Muscle layer of colon (tissue), 2 donors: Measurements from ENCODE around the gene CDK16.
A peak's percentile ranks its signal among the peaks of the same experiment; 100 is the strongest.

Experiments
- H3K27ac ChIP-seq: one replicate; pipeline ENCODE4 v1.7.0; 2013; ENCODE audit warnings: low read depth, mild to moderate bottlenecking, low read length, moderate library complexity
- H3K27me3 ChIP-seq, 2 donors: one replicate each; pipeline ENCODE4 v1.7.0; 2013; ENCODE audit warnings: low read length in 2 of 2, mild to moderate bottlenecking in 2 of 2; ENCODE audit not compliant: insufficient read depth in 2 of 2, control insufficient read depth in 1 of 2
- H3K36me3 ChIP-seq: one replicate; pipeline ENCODE4 v1.7.0; 2013; ENCODE audit warnings: mild to moderate bottlenecking, low read length; ENCODE audit not compliant: insufficient read depth
- H3K4me1 ChIP-seq: one replicate; pipeline ENCODE4 v1.7.0; 2013; ENCODE audit warnings: mild to moderate bottlenecking, low read length; ENCODE audit not compliant: insufficient read depth
- H3K4me3 ChIP-seq, 2 donors: one replicate each; pipeline ENCODE4 v1.7.0; 2013; ENCODE audit warnings: low read length in 2 of 2, low read depth in 1 of 2, mild to moderate bottlenecking in 1 of 2, moderate library complexity in 1 of 2
- H3K9ac ChIP-seq: one replicate; pipeline ENCODE4 v1.7.0; 2013; ENCODE audit warnings: low read length
- H3K9me3 ChIP-seq: one replicate; pipeline ENCODE4 v1.7.0; 2013; ENCODE audit warnings: mild to moderate bottlenecking, low read length
- donor health status: abdominal sarcoma.
- donor health status: Adenocarcinoma of cecum.

The CDK16 gene

DNA sequence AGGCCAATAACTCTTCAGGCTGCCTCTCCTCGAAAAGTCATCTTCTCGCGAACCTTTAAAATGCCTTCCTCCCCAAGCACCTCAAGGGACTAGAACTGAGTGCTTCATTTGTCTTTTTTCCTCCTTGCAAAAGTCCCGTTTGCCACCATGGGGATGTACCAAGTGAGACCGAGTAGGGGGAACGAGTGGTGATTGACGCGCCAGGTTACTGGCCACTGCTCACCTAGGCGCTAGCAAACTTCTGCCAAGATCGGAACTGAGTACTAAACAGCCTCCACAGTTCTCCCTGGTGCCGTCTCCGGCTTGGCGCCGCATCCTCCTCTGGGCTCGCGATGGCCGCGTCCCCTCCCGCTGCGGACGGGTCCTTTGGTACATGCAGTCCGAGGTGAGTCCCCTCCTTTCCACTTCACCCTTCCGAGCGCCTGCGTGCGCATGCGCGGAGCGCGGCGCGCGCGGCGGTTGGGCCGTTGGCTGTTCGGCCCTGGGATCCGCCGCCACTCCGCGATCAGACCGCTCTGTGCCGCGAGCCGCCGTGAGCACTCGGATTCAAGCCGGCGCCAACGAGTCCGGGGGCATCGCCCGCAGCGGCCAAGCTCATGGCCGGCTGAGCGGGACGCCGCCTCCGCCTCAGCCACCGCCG, at the start of gene CDK16:
CDK16 (plus strand) TSS at position 402 of the 640 bp plus-strand sequence. CDS start 4,877 bp downstream, outside the sequence.
- Histone ChIP-seq H3K4me3 (peak within 1 kb of the TSS; percentile 82 to 99), H3K27me3 (peaks cover 0 to 4% of the 10 kb centered on the region in 2 donors), H3K36me3 (peaks cover 30% of the 10 kb centered on the region), H3K9ac (peak within 1 kb of the TSS; percentile 77), H3K27ac (peak within 1 kb of the TSS; percentile 80), H3K4me1 (peaks cover 28% of the 10 kb centered on the region), H3K9me3 (no peaks in the 10 kb centered on the region)

DNA sequence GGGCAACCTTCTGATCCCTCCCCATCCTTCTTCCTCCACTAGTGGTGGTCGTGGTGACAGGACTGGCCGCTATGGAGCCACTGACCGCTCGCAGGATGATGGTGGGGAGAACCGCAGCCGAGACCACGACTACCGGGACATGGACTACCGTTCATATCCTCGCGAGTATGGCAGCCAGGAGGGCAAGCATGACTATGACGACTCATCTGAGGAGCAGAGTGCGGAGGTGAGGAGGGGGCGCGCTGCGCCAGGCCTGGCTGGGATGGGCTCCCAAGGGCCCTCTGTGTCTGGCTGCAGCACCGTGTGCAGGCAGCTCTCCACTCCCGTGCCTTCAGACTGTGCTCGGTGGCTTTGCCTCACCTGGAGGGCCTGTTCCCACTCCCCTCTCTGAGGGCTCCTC, 49.2 kb upstream of the CDK16 start:
- Histone ChIP-seq H3K27me3 (peaks cover 0 to 5% of the 10 kb centered on the region in 2 donors), H3K36me3 (peaks cover 19% of the 10 kb centered on the region)

DNA sequence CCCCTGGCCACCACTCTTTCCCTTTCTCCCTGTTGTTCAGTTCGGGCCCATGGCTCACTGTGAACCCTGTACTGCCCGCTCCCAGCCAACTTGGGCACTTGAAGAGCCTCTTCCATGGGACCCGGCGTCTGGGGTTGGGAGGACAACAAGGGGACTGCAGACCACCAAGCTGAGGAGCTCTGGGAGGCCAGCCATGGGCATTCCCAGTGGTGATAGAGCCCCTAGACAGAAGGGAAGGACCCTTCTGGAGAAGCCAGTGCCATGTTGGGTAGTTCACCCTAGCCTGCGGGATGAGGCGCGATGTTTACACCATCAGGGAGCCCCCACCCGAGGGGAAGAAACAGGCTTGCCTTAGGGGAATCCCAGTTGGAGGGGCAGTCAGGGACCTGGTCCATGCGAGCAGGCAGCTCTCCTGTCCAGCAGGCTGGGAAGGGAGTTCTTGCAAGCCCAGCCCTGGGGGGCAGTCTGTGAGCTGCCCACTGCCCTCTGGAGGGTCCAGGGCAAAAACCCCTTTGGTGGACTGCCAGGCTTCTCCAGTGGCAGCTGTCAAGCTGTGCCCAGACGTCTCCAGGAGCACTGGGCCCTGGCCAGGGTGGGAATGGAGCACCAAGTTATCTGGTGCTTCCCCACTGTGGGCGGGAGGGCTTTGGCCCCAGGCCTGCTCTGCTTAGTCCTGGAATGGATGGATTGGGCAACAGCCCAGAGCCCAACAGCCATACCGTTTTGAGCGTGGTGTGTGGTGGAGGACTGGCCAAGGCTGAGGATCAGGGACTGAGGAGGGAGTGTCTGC, 48.6 kb upstream of the CDK16 start:
- H3K27me3 ChIP-seq = peaks cover 0 to 5% of the 10 kb centered on the region in 2 donors

More for the DNA sequence above, 49.2 kb upstream of the CDK16 start:
- Histone ChIP-seq H3K9ac (no peak overlapping the region), H3K4me3 (no peak overlapping the region), H3K9me3 (no peaks in the 10 kb centered on the region), H3K4me1 (peaks cover 6% of the 10 kb centered on the region), H3K27ac (no peak overlapping the region)

DNA sequence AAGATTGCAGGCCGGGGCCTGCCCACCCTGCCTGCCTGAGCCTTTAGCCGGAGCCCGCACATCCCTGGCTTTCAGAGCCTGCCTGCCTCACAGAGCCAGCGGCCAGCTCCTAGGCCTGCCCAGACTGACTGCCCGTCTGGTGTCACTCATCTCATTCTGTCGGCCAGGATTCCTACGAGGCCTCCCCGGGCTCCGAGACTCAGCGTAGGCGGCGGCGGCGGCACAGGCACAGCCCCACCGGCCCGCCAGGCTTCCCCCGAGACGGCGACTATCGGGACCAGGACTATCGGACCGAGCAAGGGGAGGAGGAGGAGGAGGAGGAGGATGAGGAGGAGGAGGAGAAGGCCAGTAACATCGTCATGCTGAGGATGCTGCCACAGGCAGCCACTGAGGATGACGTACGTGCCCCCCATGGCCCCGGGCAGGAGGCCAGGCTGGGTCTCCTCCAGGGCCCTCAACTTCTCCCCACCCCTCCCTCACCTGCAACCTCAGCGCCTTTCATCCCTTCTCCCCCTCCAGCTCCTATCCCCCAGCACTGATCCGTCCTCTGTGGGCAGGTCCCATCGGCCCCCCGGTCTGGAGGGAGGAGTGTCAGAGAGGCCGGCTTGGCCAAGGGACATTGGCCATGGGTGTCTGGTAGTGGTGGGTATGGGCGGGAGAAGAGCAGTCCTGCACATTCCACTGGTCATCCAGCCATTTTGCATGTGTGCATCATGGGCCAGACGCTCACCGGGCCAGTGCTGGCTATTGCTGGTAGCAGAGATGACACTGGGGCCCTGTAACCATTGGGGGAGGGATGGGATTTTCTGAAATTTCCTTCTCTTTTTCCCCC, 47.4 kb upstream of the CDK16 start:
- H3K27me3 ChIP-seq = peaks cover 0 to 5% of the 10 kb centered on the region in 2 donors
- no peak overlapping the region for H3K9ac ChIP-seq
- H3K27ac ChIP-seq = no peak overlapping the region
- H3K36me3 ChIP-seq = peaks cover 28% of the 10 kb centered on the region
- H3K9me3 ChIP-seq = no peaks in the 10 kb centered on the region
- peaks cover 6% of the 10 kb centered on the region for H3K4me1 ChIP-seq
- H3K4me3 ChIP-seq = no peak overlapping the region

More for the DNA sequence above, 48.6 kb upstream of the CDK16 start:
- H3K4me1 ChIP-seq = peaks cover 6% of the 10 kb centered on the region
- H3K4me3 ChIP-seq = no peak overlapping the region
- H3K27ac ChIP-seq = no peak overlapping the region
- H3K9me3 ChIP-seq = no peaks in the 10 kb centered on the region
- peaks cover 20% of the 10 kb centered on the region for H3K36me3 ChIP-seq
- H3K9ac ChIP-seq = no peak overlapping the region

DNA sequence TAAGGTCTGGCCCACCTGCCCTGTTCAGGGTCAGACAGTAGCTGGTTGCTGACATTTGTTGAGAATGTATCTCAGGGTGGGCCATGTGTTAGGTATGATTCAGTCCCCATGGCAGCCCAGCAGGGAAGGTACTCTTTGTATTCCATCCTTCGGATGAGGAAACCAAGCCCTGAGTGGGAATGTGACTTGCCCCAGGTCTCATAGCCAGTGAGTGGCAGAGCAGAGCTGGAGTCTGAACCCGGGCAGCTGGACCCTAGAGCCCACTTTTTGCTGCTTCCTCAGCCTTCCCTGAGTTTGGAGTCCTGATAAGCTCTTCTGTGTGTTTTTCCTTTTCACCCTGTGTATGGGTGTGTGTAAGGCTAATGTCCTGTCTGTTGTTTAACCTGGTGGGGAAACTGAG, 46.5 kb upstream of the CDK16 start:
- Histone ChIP-seq H3K27me3 (peaks cover 0 to 5% of the 10 kb centered on the region in 2 donors), H3K4me1 (peaks cover 6% of the 10 kb centered on the region), H3K27ac (no peak overlapping the region), H3K9ac (no peak overlapping the region), H3K36me3 (peaks cover 37% of the 10 kb centered on the region), H3K9me3 (no peaks in the 10 kb centered on the region), H3K4me3 (no peak overlapping the region)

DNA sequence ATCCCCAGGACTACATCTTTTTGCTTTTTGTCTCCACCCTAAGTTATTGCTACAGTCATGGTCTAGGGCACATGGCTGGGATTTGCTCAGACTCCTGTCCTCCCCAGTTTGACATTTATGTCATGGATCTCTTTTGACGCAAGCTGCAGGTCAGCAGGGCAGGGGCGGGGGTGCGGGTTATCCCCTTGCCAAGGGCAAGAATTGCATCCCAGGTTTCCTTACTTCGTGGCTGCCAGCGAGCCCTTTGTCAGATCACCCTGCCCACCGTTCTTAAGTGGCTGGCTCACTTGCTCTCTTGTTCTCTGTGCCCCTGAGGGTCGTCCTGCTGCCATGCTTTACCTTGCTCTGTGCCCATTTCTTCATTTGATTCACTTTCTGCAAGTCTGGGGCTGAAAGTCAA, 45.9 kb upstream of the CDK16 start:
- H3K36me3 ChIP-seq = peaks cover 40% of the 10 kb centered on the region
- H3K9me3 ChIP-seq = no peaks in the 10 kb centered on the region
- H3K27ac ChIP-seq = no peak overlapping the region
- no peak overlapping the region for H3K9ac ChIP-seq
- peaks cover 0 to 5% of the 10 kb centered on the region in 2 donors for H3K27me3 ChIP-seq
- H3K4me3 ChIP-seq = no peak overlapping the region
- H3K4me1 ChIP-seq = peaks cover 6% of the 10 kb centered on the region

DNA sequence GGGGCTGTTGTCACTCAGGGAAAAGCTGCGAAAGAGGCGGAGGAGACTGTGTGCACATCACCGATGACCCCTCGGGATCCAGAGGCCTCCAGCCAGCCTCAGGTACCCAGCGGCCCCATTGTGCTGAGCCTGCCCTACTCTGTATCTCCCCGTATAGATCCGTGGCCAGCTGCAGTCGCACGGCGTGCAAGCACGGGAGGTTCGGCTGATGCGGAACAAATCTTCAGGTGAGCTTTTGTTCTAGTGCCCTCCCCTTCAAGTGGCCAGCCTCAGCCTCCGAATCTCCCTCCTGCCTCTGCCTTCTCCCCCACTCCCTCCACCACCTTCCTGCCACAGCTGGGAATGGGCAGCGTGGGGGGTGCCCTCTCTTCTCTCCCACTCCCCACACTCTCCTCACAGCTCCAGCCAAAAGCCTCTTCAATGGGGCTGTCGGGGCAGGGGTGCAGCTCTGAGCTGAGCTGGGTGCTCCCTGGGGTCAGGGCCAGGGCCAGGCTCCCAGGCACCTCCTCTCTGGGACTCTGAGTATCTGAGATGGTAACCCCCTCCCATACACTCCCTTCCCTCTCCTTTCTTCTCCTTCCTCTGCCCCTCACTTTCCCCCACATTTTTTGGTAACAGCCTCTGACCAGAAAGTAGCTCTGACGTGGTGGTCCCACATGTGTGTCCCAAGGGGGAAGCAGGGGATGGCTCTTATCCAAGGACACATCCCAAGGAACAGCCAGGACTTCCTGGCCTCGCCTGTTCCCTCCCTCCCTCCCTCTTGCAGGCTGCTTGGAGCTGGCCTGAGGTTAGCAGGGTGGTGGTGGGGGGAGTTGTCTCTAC, 45.3 kb upstream of the CDK16 start:
- Histone ChIP-seq H3K27ac (no peak overlapping the region), H3K9ac (no peak overlapping the region), H3K9me3 (no peaks in the 10 kb centered on the region), H3K36me3 (peaks cover 44% of the 10 kb centered on the region), H3K27me3 (peaks cover 0 to 5% of the 10 kb centered on the region in 2 donors), H3K4me3 (no peak overlapping the region), H3K4me1 (peaks cover 6% of the 10 kb centered on the region)

DNA sequence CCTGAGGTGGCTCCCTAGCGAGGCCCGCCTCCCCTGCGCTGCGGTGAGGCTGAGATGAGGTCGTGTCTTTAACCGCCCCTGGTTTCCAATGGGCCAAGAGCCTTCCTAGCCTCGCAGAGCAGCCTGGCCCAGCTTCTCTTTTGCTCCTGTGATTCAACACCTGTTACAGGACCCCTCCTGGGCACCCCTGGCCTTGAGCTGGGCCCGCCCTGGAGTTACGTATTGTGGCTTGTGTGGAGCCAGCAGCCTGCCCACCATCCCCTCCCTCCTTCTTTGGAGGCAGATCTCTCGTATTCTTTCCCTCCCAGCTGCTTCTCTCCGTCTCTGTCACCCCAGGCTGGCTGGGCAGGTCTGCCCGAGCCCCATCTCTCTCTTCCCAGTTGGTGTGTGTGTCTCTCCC, 44.1 kb upstream of the CDK16 start:
- H3K27me3 ChIP-seq = peaks cover 0 to 9% of the 10 kb centered on the region in 2 donors

DNA sequence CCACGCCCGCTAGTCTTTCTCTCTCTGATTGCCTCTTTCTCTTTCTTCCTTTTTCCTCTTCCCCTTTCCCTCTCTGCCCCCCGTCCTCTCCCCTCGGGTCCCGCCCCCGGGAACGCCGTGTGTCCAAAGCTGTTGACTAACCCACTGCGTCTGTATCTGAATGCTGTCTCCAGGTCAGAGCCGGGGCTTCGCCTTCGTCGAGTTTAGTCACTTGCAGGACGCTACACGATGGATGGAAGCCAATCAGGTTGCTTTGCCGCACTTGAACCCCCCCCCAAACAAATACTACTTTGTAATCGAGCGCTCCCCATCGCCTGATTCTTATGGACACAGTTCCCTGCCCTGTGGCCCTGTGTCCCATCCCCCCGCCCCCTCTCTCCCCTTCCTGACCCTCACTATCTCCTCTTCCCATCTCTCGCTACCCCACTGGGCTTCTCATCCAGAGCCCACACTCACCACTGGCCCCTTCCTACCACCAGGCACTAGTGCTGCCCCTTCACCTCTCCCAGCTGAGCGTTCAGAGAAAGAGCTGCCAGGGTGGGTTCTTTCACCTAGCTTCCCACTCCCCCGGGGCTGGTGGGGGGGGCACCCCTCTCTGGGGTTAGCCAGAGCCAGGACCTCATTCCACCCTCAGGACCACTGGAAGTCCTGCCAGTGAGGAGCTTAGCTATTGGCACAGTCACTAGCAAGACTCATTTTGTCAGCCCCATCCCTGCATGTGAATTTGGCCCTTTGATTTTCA, 43.5 kb upstream of the CDK16 start:
- Histone ChIP-seq H3K4me3 (no peak overlapping the region), H3K36me3 (peaks cover 57% of the 10 kb centered on the region), H3K9me3 (no peaks in the 10 kb centered on the region), H3K27ac (no peak overlapping the region), H3K9ac (no peak overlapping the region), H3K4me1 (peaks cover 6% of the 10 kb centered on the region), H3K27me3 (peaks cover 0 to 9% of the 10 kb centered on the region in 2 donors)

More for the DNA sequence above, 44.1 kb upstream of the CDK16 start:
- Histone ChIP-seq H3K4me1 (peaks cover 6% of the 10 kb centered on the region), H3K27ac (no peak overlapping the region), H3K4me3 (no peak overlapping the region), H3K9ac (no peak overlapping the region), H3K36me3 (peaks cover 52% of the 10 kb centered on the region), H3K9me3 (no peaks in the 10 kb centered on the region)

DNA sequence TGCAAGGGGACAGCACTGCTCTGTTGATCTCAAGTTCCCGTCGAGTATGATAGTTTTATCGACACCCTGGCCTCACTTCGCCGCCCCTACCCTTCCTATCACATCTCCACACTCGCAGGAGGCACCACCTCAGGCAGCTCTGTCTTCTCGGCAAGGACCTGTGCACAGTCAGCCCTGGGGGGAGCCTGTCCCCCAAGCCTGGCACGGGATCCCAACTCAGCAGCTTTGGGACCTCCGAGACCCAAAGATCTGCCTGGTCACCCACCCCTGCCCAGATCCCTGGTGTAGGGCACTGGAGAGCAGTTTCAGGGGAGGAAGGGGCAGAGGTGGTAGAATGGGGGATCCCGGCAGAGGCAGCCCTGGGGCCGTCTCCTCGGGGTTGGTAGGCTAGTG, 42.9 kb upstream of the CDK16 start:
- Histone ChIP-seq H3K9ac (no peak overlapping the region), H3K4me3 (no peak overlapping the region), H3K4me1 (peaks cover under 1% of the 10 kb centered on the region), H3K36me3 (peaks cover 57% of the 10 kb centered on the region), H3K27ac (no peak overlapping the region), H3K27me3 (peaks cover 0 to 9% of the 10 kb centered on the region in 2 donors), H3K9me3 (no peaks in the 10 kb centered on the region)
